ENCODE measurements around the gene HNF4A.

DNA sequence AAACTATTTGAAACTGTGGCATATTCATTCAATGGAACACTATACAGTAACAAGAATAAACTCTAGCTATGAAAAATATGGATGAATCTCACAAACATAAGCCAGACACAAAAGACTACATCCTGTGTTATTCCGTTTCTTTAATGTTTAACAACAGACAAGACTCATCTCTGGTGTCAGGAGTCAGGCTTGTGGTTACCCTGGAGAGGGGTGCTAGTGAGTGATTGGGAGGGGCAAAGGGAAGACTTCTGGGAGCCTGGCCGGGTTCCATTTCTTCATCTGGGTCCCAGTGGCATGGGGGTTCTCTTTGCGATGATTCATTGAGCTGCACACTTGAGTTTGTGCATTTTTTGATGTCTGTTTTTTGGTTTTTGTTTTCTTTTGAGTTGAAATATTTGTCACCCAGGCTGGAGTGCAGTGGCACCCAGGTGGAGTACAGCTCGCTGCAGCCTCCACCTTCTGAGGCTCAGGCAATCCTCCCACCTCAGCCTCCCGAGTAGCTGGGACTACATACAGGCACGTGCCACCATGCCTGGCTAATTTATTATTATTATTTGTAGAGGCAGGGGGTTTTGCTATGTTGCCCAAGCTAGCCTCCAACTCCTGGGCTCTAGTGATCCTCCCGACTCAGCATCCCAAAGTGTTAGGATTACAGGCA lies 98.9 kb downstream of the HNF4A start:
- TF ChIP-seq, protein P1, sequence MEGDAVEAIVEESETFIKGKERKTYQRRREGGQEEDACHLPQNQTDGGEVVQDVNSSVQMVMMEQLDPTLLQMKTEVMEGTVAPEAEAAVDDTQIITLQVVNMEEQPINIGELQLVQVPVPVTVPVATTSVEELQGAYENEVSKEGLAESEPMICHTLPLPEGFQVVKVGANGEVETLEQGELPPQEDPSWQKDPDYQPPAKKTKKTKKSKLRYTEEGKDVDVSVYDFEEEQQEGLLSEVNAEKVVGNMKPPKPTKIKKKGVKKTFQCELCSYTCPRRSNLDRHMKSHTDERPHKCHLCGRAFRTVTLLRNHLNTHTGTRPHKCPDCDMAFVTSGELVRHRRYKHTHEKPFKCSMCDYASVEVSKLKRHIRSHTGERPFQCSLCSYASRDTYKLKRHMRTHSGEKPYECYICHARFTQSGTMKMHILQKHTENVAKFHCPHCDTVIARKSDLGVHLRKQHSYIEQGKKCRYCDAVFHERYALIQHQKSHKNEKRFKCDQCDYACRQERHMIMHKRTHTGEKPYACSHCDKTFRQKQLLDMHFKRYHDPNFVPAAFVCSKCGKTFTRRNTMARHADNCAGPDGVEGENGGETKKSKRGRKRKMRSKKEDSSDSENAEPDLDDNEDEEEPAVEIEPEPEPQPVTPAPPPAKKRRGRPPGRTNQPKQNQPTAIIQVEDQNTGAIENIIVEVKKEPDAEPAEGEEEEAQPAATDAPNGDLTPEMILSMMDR (IDR thresholded peaks at IDR 0.05) = no peak
- TF ChIP-seq EP300 (IDR thresholded peaks at IDR 0.05) = no peak

Measured in ovary (tissue), 3 donors.